LHCN-M2 (cell line): ENCODE results near the gene DGCR6L. TPM values are rescaled to one million over a fixed set of nuclear protein-coding genes. Genes with fewer than 3 reads are reported as not detected.
"Not testable (repeated sequence)": the region's sequence is repeated elsewhere in the genome, so short reads cannot be mapped to it uniquely, and the experiment has no call there.

Experiments used
- DNase-seq: peaks from one replicate; pipeline ENCODE4 v3.0.0-alpha.2; 2012; ENCODE audit warnings: low read depth
- total RNA-seq: library from RNA; depleted of rRNA; stranded (reverse); fragments of >200 nt; gene quantifications from 2 replicates; pipeline ENCODE4 v1.2.3, GENCODE V29; 2014

DGCR6L gene
- total RNA-seq, 1 experiment from 2014 or later, result 78.0 TPM

GRCh38 chr22:20292108-20292507 is 27.8 kb downstream of the DGCR6L start:
- DNase-seq, result no peak

GRCh38 chr22:20291604-20292063 is 28.2 kb downstream of the DGCR6L start:
- no peak for DNase-seq

GRCh38 chr22:20291249-20291586 is 28.6 kb downstream of the DGCR6L start:
- DNase-seq, result no peak

GRCh38 chr22:20290578-20291248 is 29.1 kb downstream of the DGCR6L start:
- DNase-seq, result no peak

- DNase-seq, result no peak
Measured at GRCh38 chr22:20290045-20290392, 29.8 kb downstream of the DGCR6L start.

GRCh38 chr22:20289182-20290044 is 30.4 kb downstream of the DGCR6L start:
- DNase-seq, result not testable (repeated sequence)

GRCh38 chr22:20286784-20287423 is 33.0 kb downstream of the DGCR6L start:
- DNase-seq, result not testable (repeated sequence)

GRCh38 chr22:20286312-20286660 is 33.6 kb downstream of the DGCR6L start:
- not testable (repeated sequence) for DNase-seq

GRCh38 chr22:20285473-20286311 is 34.2 kb downstream of the DGCR6L start:
- peak; percentile 5 for DNase-seq

- DNase-seq, result no peak
Measured at GRCh38 chr22:20284471-20285086, 35.3 kb downstream of the DGCR6L start.

GRCh38 chr22:20283674-20284066 is 36.2 kb downstream of the DGCR6L start:
- no peak for DNase-seq

GRCh38 chr22:20282901-20283673 is 36.8 kb downstream of the DGCR6L start:
- DNase-seq, result no peak

- no peak for DNase-seq
Measured at GRCh38 chr22:20281891-20282290, 38.0 kb downstream of the DGCR6L start.

- DNase-seq, result not testable (repeated sequence)
Measured at GRCh38 chr22:20281473-20281872, 38.4 kb downstream of the DGCR6L start.

- no peak for DNase-seq
Measured at GRCh38 chr22:20280866-20281265, 39.0 kb downstream of the DGCR6L start.

GRCh38 chr22:20280163-20280562 is 39.7 kb downstream of the DGCR6L start:
- DNase-seq, result not testable (repeated sequence)

GRCh38 chr22:20279662-20280134 is 40.2 kb downstream of the DGCR6L start:
- DNase-seq, result no peak

GRCh38 chr22:20278726-20279490 is 41.0 kb downstream of the DGCR6L start:
- DNase-seq, result not testable (repeated sequence)

- DNase-seq, result not testable (repeated sequence)
Measured at GRCh38 chr22:20277936-20278635, 41.8 kb downstream of the DGCR6L start.
